Endothelial cell of umbilical vein (primary cell): ENCODE measurements around the gene MTF1. TPM values are rescaled to one million over a fixed set of nuclear protein-coding genes. Genes with fewer than 3 reads are reported as not detected.

Experiments
- BruUV-seq: library from RNA; stranded (reverse); fragments of 400-500 nt; replicated peaks from 2 replicates; lab custom pipeline; 2021; lab: Mats Ljungman, UMichigan
- CTCF ChIA-PET: fragments of 300-600, 350-600 bp; sonication (Branson Sonifier 250); formaldehyde crosslinking; loops from one replicate; lab custom pipeline; 2021; ENCODE audit warnings: antibody characterized with exemption, inconsistent platforms; lab: Charles Lee
- POLR2A ChIA-PET: fragments of 300-600, 350-600 bp; sonication (Branson Sonifier 250); formaldehyde crosslinking; loops from one replicate; lab custom pipeline; 2021; ENCODE audit warnings: antibody characterized with exemption, inconsistent platforms; lab: Charles Lee
- DNase-seq: peaks from one replicate; pipeline ENCODE4 v3.0.0-alpha.2; 2011; ENCODE audit warnings: low read depth, low spot score
- FAIRE-seq: peaks from 2 replicates; lab custom pipeline; 2011; peaks lifted over from hg19 to GRCh38; lab: Jason Lieb, UNC
- H2AFZ ChIP-seq: 2 replicates; pipeline ENCODE4 v1.6.0; 2012; ENCODE audit warnings: low read depth, low read length, control low read depth, inconsistent platforms
- H3K27ac ChIP-seq: 2 replicates; pipeline ENCODE4 v1.5.1; 2011; ENCODE audit warnings: low read depth, mild to moderate bottlenecking, control low read depth, low read length, moderate library complexity; ENCODE audit not compliant: insufficient read depth
- H3K27me3 ChIP-seq, 2 experiments: 2 replicates each; pipeline versions ENCODE4 v1.6.0 to v1.6.1; 2011; ENCODE audit warnings: low read length in 2 of 2, mixed read lengths in 1 of 2; ENCODE audit not compliant: control insufficient read depth in 2 of 2, insufficient read depth in 2 of 2
- H3K36me3 ChIP-seq, 2 experiments: 2 replicates in 1 of 2; 3 replicates in 1 of 2; pipeline ENCODE4 v1.5.1; 2011; ENCODE audit warnings: low read length in 2 of 2, mild to moderate bottlenecking in 1 of 2, moderate library complexity in 1 of 2; ENCODE audit not compliant: control insufficient read depth in 2 of 2, insufficient read depth in 2 of 2; ENCODE audit errors: extremely low read depth in 1 of 2
- H3K4me1 ChIP-seq: 3 replicates; pipeline ENCODE4 v1.5.1; 2011; ENCODE audit warnings: mild to moderate bottlenecking, low read length; ENCODE audit not compliant: control insufficient read depth, insufficient read depth; ENCODE audit errors: extremely low read depth
- H3K4me2 ChIP-seq: 2 replicates; pipeline ENCODE4 v1.6.1; 2011; ENCODE audit warnings: low read length, control low read depth, mixed read lengths; ENCODE audit not compliant: insufficient read depth
- H3K4me3 ChIP-seq, 3 experiments: fragments of 200-600 bp in 1 of 3; sonication (generic), shearing (Covaris generic) in 1 of 3; replicated peaks in 1 of 3; 2 replicates each; pipeline ENCODE4 v1.5.1; 2011 to 2016; ENCODE audit warnings: control low read depth in 3 of 3, low read length in 3 of 3, mild to moderate bottlenecking in 2 of 3, inconsistent platforms in 1 of 3, low read depth in 1 of 3, moderate library complexity in 1 of 3; ENCODE audit not compliant: insufficient read depth in 1 of 3
- H3K79me2 ChIP-seq: 2 replicates; pipeline ENCODE4 v1.6.0; 2012; ENCODE audit warnings: low read length, inconsistent platforms; ENCODE audit not compliant: control insufficient read depth, insufficient read depth
- H3K9ac ChIP-seq: replicated peaks from 2 replicates; pipeline ENCODE3; 2011; ENCODE audit warnings: low read length, control low read depth; ENCODE audit not compliant: insufficient read depth; ENCODE audit errors: extremely low read depth
- H3K9me1 ChIP-seq: replicated peaks from 3 replicates; pipeline ENCODE4 v1.6.0; 2011; ENCODE audit warnings: mild to moderate bottlenecking, low read length; ENCODE audit not compliant: control insufficient read depth, insufficient read depth; ENCODE audit errors: extremely low read depth
- H3K9me3 ChIP-seq: replicated peaks from 2 replicates; pipeline ENCODE4 v1.5.1; 2012; ENCODE audit warnings: low read length, inconsistent platforms; ENCODE audit not compliant: control insufficient read depth, insufficient read depth
- H4K20me1 ChIP-seq: replicated peaks from 2 replicates; pipeline ENCODE3; 2011; ENCODE audit warnings: mild to moderate bottlenecking, low read length; ENCODE audit not compliant: control insufficient read depth, insufficient read depth; ENCODE audit errors: extremely low read depth
- EZH2 ChIP-seq: IDR thresholded peaks from 2 replicates; pipeline ENCODE4 v1.6.1; 2012; ENCODE audit warnings: borderline replicate concordance, low read depth, mild to moderate bottlenecking, moderate library complexity, low read length, inconsistent platforms; ENCODE audit not compliant: severe bottlenecking
- FOS ChIP-seq: IDR thresholded peaks from 2 replicates; pipeline ENCODE4 v1.6.1; 2011; ENCODE audit warnings: mild to moderate bottlenecking, low read length, moderate library complexity, borderline replicate concordance; ENCODE audit not compliant: insufficient read depth
- GATA2 ChIP-seq: IDR thresholded peaks from 2 replicates; pipeline ENCODE4 v1.7.0; 2011; ENCODE audit warnings: low read depth, mild to moderate bottlenecking, moderate library complexity, mixed read lengths, low read length; ENCODE audit not compliant: insufficient read length, insufficient read depth
- JUN ChIP-seq: IDR thresholded peaks from 2 replicates; pipeline ENCODE4 v1.6.1; 2011; ENCODE audit warnings: borderline replicate concordance, low read depth; ENCODE audit not compliant: insufficient read length, insufficient read depth
- MYC ChIP-seq: IDR thresholded peaks from one replicate; pipeline ENCODE4 v1.6.1; 2011; ENCODE audit warnings: mild to moderate bottlenecking, low read depth, low read length
- POLR2A ChIP-seq: IDR thresholded peaks from 2 replicates; pipeline ENCODE4 v1.6.1; 2012; ENCODE audit warnings: low read depth, mild to moderate bottlenecking, control low read depth, low read length
- POLR2AphosphoS5 ChIP-seq: IDR thresholded peaks from 2 replicates; pipeline ENCODE4 v1.6.1; 2012; ENCODE audit warnings: low read depth, mild to moderate bottlenecking, control low read depth, low read length, moderate library complexity; ENCODE audit not compliant: insufficient read depth
- dilution Hi-C: fragments of 300-500 bp; cut with MboI; formaldehyde crosslinking; loops from one replicate; pipeline ENCODE4 v1.15.0; 2019; ENCODE audit warnings: low sequenced_read_pairs; ENCODE audit not compliant: extremely low pct_ligation_motif_present
- intact Hi-C: fragments of 100-400 bp; cut with micrococcal nuclease; formaldehyde crosslinking; loops from one replicate; pipeline ENCODE4 v1.10.0; 2022
- polyA plus RNA-seq, 4 experiments: library from polyadenylated mRNA; depleted of rRNA in 3 of 4; stranded (reverse) in 3 of 4; unstranded in 1 of 4; fragments of >200 nt; gene quantifications; 2 replicates each; pipeline versions ENCODE4 v1.2.1 to v1.2.3, GENCODE V29; 2011 to 2012; ENCODE audit warnings: missing spikeins in 1 of 4
- total RNA-seq: library from RNA; stranded (reverse); gene quantifications from 2 replicates; pipeline ENCODE4 v1.2.3, GENCODE V29; 2021
- TF ChIP-seq, protein P1 (sequence below): IDR thresholded peaks from 2 replicates; pipeline ENCODE4 v1.6.1; 2011; ENCODE audit not compliant: insufficient read depth, insufficient read length
- TF ChIP-seq, protein P2 (sequence below), 2 donors: IDR thresholded peaks; 1 replicate in 1 of 2; 2 replicates in 1 of 2; pipeline ENCODE4 v1.5.1; 2011; ENCODE audit warnings: low read length in 2 of 2, mild to moderate bottlenecking in 2 of 2, moderate library complexity in 2 of 2, control low read depth in 1 of 2, inconsistent platforms in 1 of 2, low read depth in 1 of 2; ENCODE audit not compliant: insufficient read depth in 1 of 2; ENCODE audit errors: extremely low read depth in 1 of 2

The MTF1 gene
- total and polyA plus RNA-seq, 2 donors (not counting 3 experiments of a cell fraction or from before 2014, with no cell fraction given): 4.9 to 18.5 TPM

DNA sequence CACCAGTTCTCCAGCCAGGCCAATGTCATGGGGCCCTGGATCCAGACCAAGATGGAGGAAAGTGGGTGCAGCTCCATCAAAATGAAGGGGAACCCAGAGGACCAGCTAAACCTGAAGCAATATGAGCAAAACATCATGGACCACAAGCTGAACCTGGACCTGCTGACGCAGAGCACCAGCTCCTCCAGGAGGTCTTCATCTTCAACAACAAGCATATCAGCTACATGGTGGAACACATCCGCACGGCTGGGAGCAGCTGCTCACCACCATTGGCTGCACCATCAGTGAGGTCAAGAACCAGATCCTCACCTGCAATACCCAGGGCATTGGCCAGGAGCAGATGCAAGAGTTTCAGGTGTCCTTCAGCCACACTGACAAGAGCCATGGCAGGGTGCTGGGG lies 80.7 kb downstream of the MTF1 start:
- Histone ChIP-seq H3K27ac (no peak overlapping the region), H3K9me1 (no peaks in the 10 kb centered on the region), H3K4me2 (no peak overlapping the region), H3K4me3 (no peak overlapping the region), H2AFZ (no peak overlapping the region), H3K79me2 (no peaks in the 10 kb centered on the region), H3K9me3 (no peaks in the 10 kb centered on the region), H3K9ac (no peak overlapping the region), H3K27me3 (no peaks in the 10 kb centered on the region), H3K36me3 (no peaks in the 10 kb centered on the region), H3K4me1 (no peaks in the 10 kb centered on the region), H4K20me1 (no peaks in the 10 kb centered on the region)
- FAIRE-seq (no peak), DNase-seq (no peak)
- dilution Hi-C loops: no loop called here
- ChIA-PET CTCF (no interaction called here), POLR2A (no interaction called here)
- intact Hi-C loops: no loop called here
- no peak for TF ChIP-seq JUN
- no peak for TF ChIP-seq POLR2AphosphoS5
- no peak for TF ChIP-seq MYC
- no peak for TF ChIP-seq POLR2A
- TF ChIP-seq EZH2: no peak
- TF ChIP-seq GATA2: no peak
- TF ChIP-seq, protein P1, sequence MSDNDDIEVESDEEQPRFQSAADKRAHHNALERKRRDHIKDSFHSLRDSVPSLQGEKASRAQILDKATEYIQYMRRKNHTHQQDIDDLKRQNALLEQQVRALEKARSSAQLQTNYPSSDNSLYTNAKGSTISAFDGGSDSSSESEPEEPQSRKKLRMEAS: no peak
- BruUV-seq: no TSS peak

DNA sequence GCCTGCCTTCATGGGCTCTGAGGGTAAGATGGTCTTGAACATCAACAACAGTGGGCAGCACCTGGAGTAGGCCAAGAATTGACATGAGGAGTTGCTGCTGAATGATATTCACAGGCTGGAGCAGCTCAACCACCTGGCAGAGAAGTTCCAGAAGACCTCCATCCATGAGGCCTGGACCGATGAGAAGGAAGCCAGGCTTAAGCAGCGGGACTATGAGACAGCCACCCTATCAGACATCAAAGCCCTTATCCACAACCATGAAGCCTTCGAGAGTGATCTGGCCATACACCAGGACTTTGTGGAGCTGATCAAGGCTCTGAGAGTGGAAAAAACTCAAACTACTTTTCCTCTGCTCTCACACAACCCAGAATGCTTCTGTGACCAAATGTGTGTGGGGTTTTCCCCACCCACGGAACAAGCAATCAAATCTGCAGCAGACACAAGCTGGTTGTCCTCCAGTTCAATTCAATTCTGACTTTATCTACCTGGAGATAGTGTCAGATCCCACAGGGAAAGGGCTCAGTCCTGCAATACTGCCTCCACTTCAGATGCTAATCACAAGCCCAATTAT lies 82.4 kb downstream of the MTF1 start:
- Histone ChIP-seq H3K9me3 (no peaks in the 10 kb centered on the region), H3K9me1 (no peaks in the 10 kb centered on the region), H3K27me3 (no peaks in the 10 kb centered on the region), H3K27ac (no peak overlapping the region), H4K20me1 (no peaks in the 10 kb centered on the region), H3K4me3 (no peak overlapping the region), H3K4me1 (no peaks in the 10 kb centered on the region), H3K79me2 (no peaks in the 10 kb centered on the region), H3K36me3 (no peaks in the 10 kb centered on the region), H2AFZ (no peak overlapping the region), H3K4me2 (no peak overlapping the region), H3K9ac (no peak overlapping the region)
- TF ChIP-seq FOS (no peak), GATA2 (no peak), MYC (no peak), POLR2A (no peak)
- TF ChIP-seq, protein P2, sequence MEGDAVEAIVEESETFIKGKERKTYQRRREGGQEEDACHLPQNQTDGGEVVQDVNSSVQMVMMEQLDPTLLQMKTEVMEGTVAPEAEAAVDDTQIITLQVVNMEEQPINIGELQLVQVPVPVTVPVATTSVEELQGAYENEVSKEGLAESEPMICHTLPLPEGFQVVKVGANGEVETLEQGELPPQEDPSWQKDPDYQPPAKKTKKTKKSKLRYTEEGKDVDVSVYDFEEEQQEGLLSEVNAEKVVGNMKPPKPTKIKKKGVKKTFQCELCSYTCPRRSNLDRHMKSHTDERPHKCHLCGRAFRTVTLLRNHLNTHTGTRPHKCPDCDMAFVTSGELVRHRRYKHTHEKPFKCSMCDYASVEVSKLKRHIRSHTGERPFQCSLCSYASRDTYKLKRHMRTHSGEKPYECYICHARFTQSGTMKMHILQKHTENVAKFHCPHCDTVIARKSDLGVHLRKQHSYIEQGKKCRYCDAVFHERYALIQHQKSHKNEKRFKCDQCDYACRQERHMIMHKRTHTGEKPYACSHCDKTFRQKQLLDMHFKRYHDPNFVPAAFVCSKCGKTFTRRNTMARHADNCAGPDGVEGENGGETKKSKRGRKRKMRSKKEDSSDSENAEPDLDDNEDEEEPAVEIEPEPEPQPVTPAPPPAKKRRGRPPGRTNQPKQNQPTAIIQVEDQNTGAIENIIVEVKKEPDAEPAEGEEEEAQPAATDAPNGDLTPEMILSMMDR (IDR thresholded peaks at IDR 0.05; ENCODE audit: extremely low read depth in 1 of 2, insufficient read depth in 1 of 2, low read depth in 1 of 2, low read length in 2 of 2): no peak
- no TSS peak for BruUV-seq
- dilution Hi-C loops: no loop called here
- intact Hi-C loops: no loop called here
- DNase-seq: no peak
- CTCF ChIA-PET: no interaction called here
- no peak for FAIRE-seq
- POLR2A ChIA-PET: no interaction called here
